ENCODE data around the gene ACY1. TPM values are rescaled to one million over a fixed set of nuclear protein-coding genes. Genes with fewer than 3 reads are reported as not detected.

ACY1 gene
- total and polyA plus RNA-seq, 2 of the 13 experiments (the other 11 are each of a cell fraction or from before 2014, with no cell fraction given): 113 to 162 TPM

DNA sequence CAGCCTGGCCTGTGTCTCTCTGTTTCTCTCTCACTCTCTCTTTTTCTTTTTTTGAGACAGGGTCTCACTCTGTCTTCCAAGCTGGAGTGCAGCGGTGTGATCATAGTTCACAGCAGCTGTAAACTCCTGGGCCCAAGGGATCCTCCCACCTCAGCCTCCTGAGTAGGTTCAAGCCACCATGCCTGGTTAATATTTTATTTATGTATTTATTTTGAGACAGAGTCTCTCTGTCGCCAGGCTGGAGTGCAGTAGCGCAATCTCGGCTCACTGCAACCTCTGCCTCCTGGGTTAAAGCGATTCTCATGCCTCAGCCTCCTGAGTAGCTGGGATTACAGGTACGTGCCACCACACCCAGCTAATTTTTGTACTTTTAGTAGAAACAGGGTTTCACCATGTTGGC lies 50.4 kb downstream of the ACY1 start (continued):
- TF ChIP-seq, protein P1, sequence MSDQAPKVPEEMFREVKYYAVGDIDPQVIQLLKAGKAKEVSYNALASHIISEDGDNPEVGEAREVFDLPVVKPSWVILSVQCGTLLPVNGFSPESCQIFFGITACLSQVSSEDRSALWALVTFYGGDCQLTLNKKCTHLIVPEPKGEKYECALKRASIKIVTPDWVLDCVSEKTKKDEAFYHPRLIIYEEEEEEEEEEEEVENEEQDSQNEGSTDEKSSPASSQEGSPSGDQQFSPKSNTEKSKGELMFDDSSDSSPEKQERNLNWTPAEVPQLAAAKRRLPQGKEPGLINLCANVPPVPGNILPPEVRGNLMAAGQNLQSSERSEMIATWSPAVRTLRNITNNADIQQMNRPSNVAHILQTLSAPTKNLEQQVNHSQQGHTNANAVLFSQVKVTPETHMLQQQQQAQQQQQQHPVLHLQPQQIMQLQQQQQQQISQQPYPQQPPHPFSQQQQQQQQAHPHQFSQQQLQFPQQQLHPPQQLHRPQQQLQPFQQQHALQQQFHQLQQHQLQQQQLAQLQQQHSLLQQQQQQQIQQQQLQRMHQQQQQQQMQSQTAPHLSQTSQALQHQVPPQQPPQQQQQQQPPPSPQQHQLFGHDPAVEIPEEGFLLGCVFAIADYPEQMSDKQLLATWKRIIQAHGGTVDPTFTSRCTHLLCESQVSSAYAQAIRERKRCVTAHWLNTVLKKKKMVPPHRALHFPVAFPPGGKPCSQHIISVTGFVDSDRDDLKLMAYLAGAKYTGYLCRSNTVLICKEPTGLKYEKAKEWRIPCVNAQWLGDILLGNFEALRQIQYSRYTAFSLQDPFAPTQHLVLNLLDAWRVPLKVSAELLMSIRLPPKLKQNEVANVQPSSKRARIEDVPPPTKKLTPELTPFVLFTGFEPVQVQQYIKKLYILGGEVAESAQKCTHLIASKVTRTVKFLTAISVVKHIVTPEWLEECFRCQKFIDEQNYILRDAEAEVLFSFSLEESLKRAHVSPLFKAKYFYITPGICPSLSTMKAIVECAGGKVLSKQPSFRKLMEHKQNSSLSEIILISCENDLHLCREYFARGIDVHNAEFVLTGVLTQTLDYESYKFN (CRISPR knock-in tag; conservative IDR thresholded peaks at IDR 0.05): peak; percentile 63; the same call in 1 of the 2 replicates
- TF ChIP-seq MTA1 (CRISPR knock-in tag; IDR thresholded peaks at IDR 0.05; ENCODE audit: borderline replicate concordance): peak; percentile 29; the same call in 1 of the 2 replicates
- peak; percentile 43 for TF ChIP-seq SAP130 (CRISPR knock-in tag; IDR thresholded peaks at IDR 0.05; ENCODE audit: low read depth)
- TF ChIP-seq, protein P2, sequence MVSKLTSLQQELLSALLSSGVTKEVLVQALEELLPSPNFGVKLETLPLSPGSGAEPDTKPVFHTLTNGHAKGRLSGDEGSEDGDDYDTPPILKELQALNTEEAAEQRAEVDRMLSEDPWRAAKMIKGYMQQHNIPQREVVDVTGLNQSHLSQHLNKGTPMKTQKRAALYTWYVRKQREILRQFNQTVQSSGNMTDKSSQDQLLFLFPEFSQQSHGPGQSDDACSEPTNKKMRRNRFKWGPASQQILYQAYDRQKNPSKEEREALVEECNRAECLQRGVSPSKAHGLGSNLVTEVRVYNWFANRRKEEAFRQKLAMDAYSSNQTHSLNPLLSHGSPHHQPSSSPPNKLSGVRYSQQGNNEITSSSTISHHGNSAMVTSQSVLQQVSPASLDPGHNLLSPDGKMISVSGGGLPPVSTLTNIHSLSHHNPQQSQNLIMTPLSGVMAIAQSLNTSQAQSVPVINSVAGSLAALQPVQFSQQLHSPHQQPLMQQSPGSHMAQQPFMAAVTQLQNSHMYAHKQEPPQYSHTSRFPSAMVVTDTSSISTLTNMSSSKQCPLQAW (CRISPR knock-in tag; IDR thresholded peaks at IDR 0.05): peak; percentile 41; the same call in 1 of the 2 replicates
- TF ChIP-seq DMAP1 (CRISPR knock-in tag; IDR thresholded peaks at IDR 0.05): peak; percentile 16; the same call in 1 of the 2 replicates
- TF ChIP-seq ZMYM2 (CRISPR knock-in tag; IDR thresholded peaks at IDR 0.05): 0 out of 2 replicates have a peak, but pooled peaks have one; percentile 25
- 0 out of 2 replicates have a peak, but pooled peaks have one; percentile 37 for TF ChIP-seq NCOA2 (CRISPR knock-in tag; IDR thresholded peaks at IDR 0.05)
- TF ChIP-seq, protein P3, sequence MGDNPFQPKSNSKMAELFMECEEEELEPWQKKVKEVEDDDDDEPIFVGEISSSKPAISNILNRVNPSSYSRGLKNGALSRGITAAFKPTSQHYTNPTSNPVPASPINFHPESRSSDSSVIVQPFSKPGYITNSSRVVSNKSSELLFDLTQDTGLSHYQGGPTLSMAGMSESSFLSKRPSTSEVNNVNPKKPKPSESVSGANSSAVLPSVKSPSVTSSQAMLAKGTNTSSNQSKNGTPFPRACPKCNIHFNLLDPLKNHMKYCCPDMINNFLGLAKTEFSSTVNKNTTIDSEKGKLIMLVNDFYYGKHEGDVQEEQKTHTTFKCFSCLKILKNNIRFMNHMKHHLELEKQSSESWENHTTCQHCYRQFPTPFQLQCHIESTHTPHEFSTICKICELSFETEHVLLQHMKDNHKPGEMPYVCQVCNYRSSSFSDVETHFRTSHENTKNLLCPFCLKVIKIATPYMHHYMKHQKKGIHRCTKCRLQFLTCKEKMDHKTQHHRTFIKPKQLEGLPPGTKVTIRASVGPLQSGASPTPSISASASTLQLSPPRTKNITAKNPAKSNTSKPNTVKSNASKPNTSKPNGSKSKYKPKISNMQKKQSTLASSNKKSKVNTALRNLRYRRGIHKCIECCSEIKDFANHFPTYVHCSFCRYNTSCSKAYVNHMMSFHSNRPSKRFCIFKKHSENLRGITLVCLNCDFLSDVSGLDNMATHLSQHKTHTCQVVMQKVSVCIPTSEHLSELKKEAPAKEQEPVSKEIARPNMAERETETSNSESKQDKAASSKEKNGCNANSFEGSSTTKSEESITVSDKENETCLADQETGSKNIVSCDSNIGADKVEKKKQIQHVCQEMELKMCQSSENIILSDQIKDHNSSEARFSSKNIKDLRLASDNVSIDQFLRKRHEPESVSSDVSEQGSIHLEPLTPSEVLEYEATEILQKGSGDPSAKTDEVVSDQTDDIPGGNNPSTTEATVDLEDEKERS (CRISPR knock-in tag; IDR thresholded peaks at IDR 0.05): 0 out of 2 replicates have a peak, but pooled peaks have one; percentile 51

Data from HepG2 (cell line).